ENCODE results near the gene GRID2. TPM values are rescaled to one million over a fixed set of nuclear protein-coding genes. Genes with fewer than 3 reads are reported as not detected.

GRID2 gene
- total RNA-seq, 1 donor, result 0.63 TPM

- DNase-seq (ENCODE audit: low read depth), result no peak
- TF ChIP-seq CTCF (IDR thresholded peaks at IDR 0.05; ENCODE audit: insufficient read depth, low read length), result no peak
- no peak overlapping the region for H3K4me3 ChIP-seq (ENCODE audit: low read depth, low read length)
These were observed 311.3 kb downstream of the GRID2 start for GRCh38 chr4:92615049-92615448.

GRCh38 chr4:92618968-92619367 lies 315.2 kb downstream of the GRID2 start:
- DNase-seq (ENCODE audit: low read depth), result peak; percentile 5
- no peak overlapping the region for H3K4me3 ChIP-seq (ENCODE audit: low read depth, low read length)
- no peak for TF ChIP-seq CTCF (IDR thresholded peaks at IDR 0.05; ENCODE audit: insufficient read depth, low read length)

- no peak for TF ChIP-seq CTCF (IDR thresholded peaks at IDR 0.05; ENCODE audit: insufficient read depth, low read length)
- no peak for DNase-seq (ENCODE audit: low read depth)
- no peak overlapping the region for H3K4me3 ChIP-seq (ENCODE audit: low read depth, low read length)
These were observed 325.5 kb downstream of the GRID2 start for GRCh38 chr4:92629302-92629701.

- no peak for DNase-seq (ENCODE audit: low read depth)
- H3K4me3 ChIP-seq (ENCODE audit: low read depth, low read length), result no peak overlapping the region
- no peak for TF ChIP-seq CTCF (IDR thresholded peaks at IDR 0.05; ENCODE audit: insufficient read depth, low read length)
These were observed 331.1 kb downstream of the GRID2 start for GRCh38 chr4:92634882-92635281.

- no peak overlapping the region for H3K4me3 ChIP-seq (ENCODE audit: low read depth, low read length)
- no peak for DNase-seq (ENCODE audit: low read depth)
- TF ChIP-seq CTCF (IDR thresholded peaks at IDR 0.05; ENCODE audit: insufficient read depth, low read length), result no peak
These were observed 332.5 kb downstream of the GRID2 start for GRCh38 chr4:92636038-92636806.

GRCh38 chr4:92641409-92641808 lies 337.6 kb downstream of the GRID2 start:
- TF ChIP-seq CTCF (IDR thresholded peaks at IDR 0.05; ENCODE audit: insufficient read depth, low read length), result no peak
- H3K4me3 ChIP-seq (ENCODE audit: low read depth, low read length), result no peak overlapping the region
- DNase-seq (ENCODE audit: low read depth), result no peak

- TF ChIP-seq CTCF (IDR thresholded peaks at IDR 0.05; ENCODE audit: insufficient read depth, low read length), result no peak
These were observed 343.1 kb downstream of the GRID2 start for GRCh38 chr4:92646826-92647225.

More at GRCh38 chr4:92646826-92647225, 343.1 kb downstream of the GRID2 start:
- DNase-seq (ENCODE audit: low read depth), result no peak
- no peak overlapping the region for H3K4me3 ChIP-seq (ENCODE audit: low read depth, low read length)

Measured in fibroblast of the aortic adventitia (primary cell).